HepG2 (cell line): Measurements from ENCODE around the gene KCTD19. TPM values are rescaled to one million over a fixed set of nuclear protein-coding genes. Genes with fewer than 3 reads are reported as not detected.

Source experiments
- ATAC-seq: fragments of 200-7000 bp; cut with Tn5 transposase; 3 replicates; pipeline ENCODE4 v1.9.1; 2020; ENCODE audit warnings: mild to moderate bottlenecking, moderate library complexity
- Bru-seq: library from RNA; stranded (reverse); fragments of 400-500 nt; gene quantifications from one replicate; lab custom pipeline; 2021; lab: Mats Ljungman, UMichigan
- BruChase-seq, 2 experiments: library from RNA; stranded (reverse); fragments of 400-500 nt; gene quantifications; one replicate each; lab custom pipeline; 2021; lab: Mats Ljungman, UMichigan
- BruUV-seq: library from RNA; stranded (reverse); fragments of 400-500 nt; replicated peaks from 2 replicates; lab custom pipeline; 2021; lab: Mats Ljungman, UMichigan
- CTCF ChIA-PET: fragments of 300-600 bp; formaldehyde crosslinking; extraction: SDS; loops from one replicate; lab custom pipeline; 2021; ENCODE audit warnings: low total read pairs, inconsistent platforms, low intra/inter-chr PET ratio; lab: Yijun Ruan, JAX
- POLR2A ChIA-PET: fragments of 350-600 bp; sonication (Branson Sonifier 250); formaldehyde crosslinking; loops from one replicate; lab custom pipeline; 2020; ENCODE audit warnings: antibody characterized with exemption, inconsistent platforms; lab: Yijun Ruan, JAX
- DNase-seq: peaks from one replicate; pipeline ENCODE4 v3.0.0-alpha.2; 2015; ENCODE audit warnings: low spot score
- FAIRE-seq: peaks from 3 replicates; lab custom pipeline; 2011; peaks lifted over from hg19 to GRCh38; lab: Jason Lieb, UNC
- H2AFZ ChIP-seq: one replicate; pipeline ENCODE4 v1.6.1; 2011; ENCODE audit warnings: low read length, inconsistent platforms
- H3K27ac ChIP-seq: fragments of 300-600 bp; 3 replicates; pipeline ENCODE4 v1.8.0; 2011; ENCODE audit warnings: mixed run types, mild to moderate bottlenecking, mixed read lengths, low read length, inconsistent platforms; ENCODE audit not compliant: insufficient read depth; ENCODE audit errors: extremely low read length
- H3K27me3 ChIP-seq, 2 experiments: fragments of 200-600 bp in 1 of 2; 2 replicates in 1 of 2; 3 replicates in 1 of 2; pipeline versions ENCODE4 v1.6.0 to v1.8.0; 2011; ENCODE audit warnings: low read length in 2 of 2, mild to moderate bottlenecking in 2 of 2, moderate library complexity in 2 of 2, inconsistent platforms in 1 of 2; ENCODE audit not compliant: insufficient read depth in 2 of 2, control insufficient read depth in 1 of 2
- H3K36me3 ChIP-seq, 2 experiments: fragments of 200-600 bp in 1 of 2; replicated peaks in 1 of 2; 2 replicates in 1 of 2; 3 replicates in 1 of 2; pipeline versions ENCODE4 v1.5.1 to v1.8.0; 2011; ENCODE audit warnings: low read length in 2 of 2, inconsistent platforms in 1 of 2; ENCODE audit not compliant: insufficient read depth in 2 of 2, control insufficient read depth in 1 of 2
- H3K4me1 ChIP-seq: 2 replicates; pipeline ENCODE4 v1.5.1; 2012; ENCODE audit warnings: low read length, inconsistent platforms; ENCODE audit not compliant: insufficient read depth
- H3K4me2 ChIP-seq: 2 replicates; pipeline ENCODE4 v1.6.0; 2011; ENCODE audit warnings: low read depth, low read length, inconsistent platforms
- H3K4me3 ChIP-seq, 3 experiments: fragments of 200-600 bp in 1 of 3; sonication (generic), shearing (Covaris generic) in 1 of 3; replicated peaks in 1 of 3; 2 replicates each; pipeline ENCODE4 v1.5.1; 2011 to 2016; ENCODE audit warnings: low read length in 3 of 3, inconsistent platforms in 2 of 3, low read depth in 2 of 3, mild to moderate bottlenecking in 2 of 3, control low read depth in 1 of 3, mixed read lengths in 1 of 3; ENCODE audit not compliant: insufficient read depth in 1 of 3
- H3K79me2 ChIP-seq: one replicate; pipeline ENCODE4 v1.6.1; 2011; ENCODE audit warnings: low read length, inconsistent platforms; ENCODE audit not compliant: insufficient read depth
- H3K9ac ChIP-seq: 2 replicates; pipeline ENCODE4 v1.6.0; 2011; ENCODE audit warnings: mild to moderate bottlenecking, low read depth, low read length, inconsistent platforms; ENCODE audit not compliant: insufficient read depth
- H3K9me3 ChIP-seq: 2 replicates; pipeline ENCODE4 v1.5.1; 2012; ENCODE audit warnings: mild to moderate bottlenecking, low read length
- H4K20me1 ChIP-seq: 2 replicates; pipeline ENCODE4 v1.6.0; 2011; ENCODE audit warnings: inconsistent platforms, mild to moderate bottlenecking, low read length, moderate library complexity; ENCODE audit not compliant: insufficient read depth
- BCL6 ChIP-seq: IDR thresholded peaks from 2 replicates; pipeline ENCODE4 v1.6.1; 2016; ENCODE audit warnings: missing genetic modification reagents, missing compliant biosample characterization
- CC2D1A ChIP-seq: sonication (generic); formaldehyde crosslinking; IDR thresholded peaks from 2 replicates; pipeline ENCODE4 v1.8.1; 2023; ENCODE audit warnings: mild to moderate bottlenecking, missing genetic modification reagents
- FOXO1 ChIP-seq: sonication (generic); formaldehyde crosslinking; IDR thresholded peaks from 2 replicates; pipeline ENCODE4 v1.4.0; 2020; ENCODE audit warnings: missing genetic modification reagents
- HOXD1 ChIP-seq: sonication (generic); formaldehyde crosslinking; IDR thresholded peaks from 2 replicates; pipeline ENCODE4 v1.5.0; 2020; ENCODE audit warnings: missing genetic modification reagents
- POLR2G ChIP-seq: fragments of 200-400 bp; formaldehyde crosslinking; IDR thresholded peaks from 2 replicates; pipeline ENCODE4 v1.6.1; 2018; ENCODE audit warnings: mild to moderate bottlenecking, low read depth, low read length, moderate library complexity
- PPARG ChIP-seq: conservative IDR thresholded peaks from 2 replicates; pipeline ENCODE4 v1.6.1; 2016; ENCODE audit warnings: missing biosample characterization, missing genetic modification reagents
- ZKSCAN5 ChIP-seq: sonication (generic); formaldehyde crosslinking; IDR thresholded peaks from 2 replicates; pipeline ENCODE4 v1.5.1; 2020; ENCODE audit warnings: mild to moderate bottlenecking, missing genetic modification reagents
- ZNF326 ChIP-seq: sonication (generic); formaldehyde crosslinking; IDR thresholded peaks from 2 replicates; pipeline ENCODE4 v1.4.0; 2020; ENCODE audit warnings: missing genetic modification reagents, borderline replicate concordance
- ZNF354B ChIP-seq: sonication (generic); formaldehyde crosslinking; IDR thresholded peaks from 2 replicates; pipeline ENCODE4 v1.8.0; 2022; ENCODE audit warnings: mild to moderate bottlenecking, missing genetic modification reagents
- WGBS: methylation state at CpG from one replicate; pipeline ENCODE4 v1.1.6; 2017; ENCODE audit warnings: low lambda C conversion rate; 5-methylcytosine and 5-hydroxymethylcytosine counted together
- in situ Hi-C: cut with HindIII; loops from 2 replicates; pipeline ENCODE4 v1.10.0; 2017; ENCODE audit warnings: low pct_unique_long_range_greater_than_20kb; ENCODE audit not compliant: extremely low pct_ligation_motif_present
- intact Hi-C: fragments of 100-400 bp; cut with micrococcal nuclease; formaldehyde crosslinking; loops from one replicate; pipeline ENCODE4 v1.10.0; 2022; ENCODE audit not compliant: unreplicated experiment
- long read RNA-seq, 2 experiments: library from RNA in 1 of 2; library from polyadenylated mRNA in 1 of 2; stranded (forward) in 1 of 2; unstranded in 1 of 2; transcript quantifications; one replicate each; pipeline ENCODE4 v2.0.0, GENCODE V29; 2019 to 2022
- polyA minus RNA-seq, 3 experiments: library from RNA; depleted of rRNA, polyadenylated mRNA; stranded (reverse); fragments of >200 nt; gene quantifications; 2 replicates each; pipeline ENCODE4 v1.2.3, GENCODE V29; 2011; ENCODE audit warnings: low replicate concordance in 1 of 3
- polyA plus RNA-seq, 8 experiments: library from polyadenylated mRNA; depleted of rRNA in 3 of 8; stranded (reverse) in 7 of 8; unstranded in 1 of 8; fragments of >200 nt; fragmentation: Illumina TruSeq in 4 of 8; extraction: Trizol in 4 of 8; gene quantifications; 2 replicates each; pipeline versions ENCODE4 v1.2.1 to v1.2.3, GENCODE V29; 2011 to 2016; ENCODE audit warnings: low read depth in 4 of 8, missing spikeins in 1 of 8, mixed read lengths in 1 of 8; ENCODE audit not compliant: insufficient read depth in 1 of 8
- total RNA-seq, 5 experiments: library from RNA; depleted of rRNA; stranded (reverse); fragments of >200 nt; fragmentation: Illumina TruSeq; extraction: Trizol; gene quantifications; 2 replicates each; pipeline ENCODE4 v1.2.3, GENCODE V29; 2016; ENCODE audit warnings: low read depth in 1 of 5
- TF ChIP-seq, protein P1 (sequence below): sonication (generic); formaldehyde crosslinking; IDR thresholded peaks from one replicate; pipeline ENCODE4 v1.5.1; 2020; ENCODE audit warnings: mild to moderate bottlenecking, missing genetic modification reagents; ENCODE audit errors: not compliant biosample characterization

The KCTD19 gene
- total RNA-seq (2016; rRNA removed; fragmentation: Illumina TruSeq; extraction: Trizol) (not detected in 2 replicates), polyA plus RNA-seq (2011; rRNA removed) (0.16 TPM in 1 of 2 replicates, not detected in the other), polyA minus RNA-seq (2011; rRNA and poly(A)+ RNA removed; ENCODE audit: low replicate concordance) (0.72 TPM in 1 of 2 replicates, not detected in the other), Bru-seq, nascent RNA (percentile 8 among the genes with signal in this experiment), BruChase-seq, experiment 1, labeled RNA remaining after a 6-hour chase (percentile 3 among the genes with signal in this experiment), BruChase-seq, experiment 2, labeled RNA remaining after a 2-hour chase (percentile 3 among the genes with signal in this experiment)
- total RNA-seq (2016; cell fraction: cytosol; rRNA removed; fragmentation: Illumina TruSeq; extraction: Trizol; ENCODE audit: low read depth): 0.10 TPM in 1 of 2 replicates, not detected in the other
- total RNA-seq (2016; cell fraction: insoluble cytoplasmic fraction; rRNA removed; fragmentation: Illumina TruSeq; extraction: Trizol): not detected in 2 replicates
- 0.21 TPM in 1 of 2 replicates, not detected in the other for total RNA-seq (2016; cell fraction: membrane; rRNA removed; fragmentation: Illumina TruSeq; extraction: Trizol)
- total RNA-seq (2016; cell fraction: nucleus; rRNA removed; fragmentation: Illumina TruSeq; extraction: Trizol): not detected in 2 replicates
- not detected in 2 replicates for polyA plus RNA-seq (2011; cell fraction: cytosol; rRNA removed)
- 0.13 and 0.21 TPM in 2 replicates for polyA plus RNA-seq (2011; cell fraction: nucleus; rRNA removed)
- polyA plus RNA-seq (2012): 0.04 and 0.20 TPM in 2 replicates
- not detected in 2 replicates for polyA plus RNA-seq (2016; cell fraction: cytosol; fragmentation: Illumina TruSeq; extraction: Trizol; ENCODE audit: low read depth)
- not detected in 2 replicates for polyA plus RNA-seq (2016; cell fraction: insoluble cytoplasmic fraction; fragmentation: Illumina TruSeq; extraction: Trizol; ENCODE audit: low read depth)
- polyA plus RNA-seq (2016; cell fraction: membrane; fragmentation: Illumina TruSeq; extraction: Trizol; ENCODE audit: low read depth): not detected in 2 replicates
- polyA plus RNA-seq (2016; cell fraction: nucleus; fragmentation: Illumina TruSeq; extraction: Trizol; ENCODE audit: insufficient read depth, low read depth): not detected in 2 replicates
- polyA minus RNA-seq (2011; cell fraction: cytosol; rRNA and poly(A)+ RNA removed): not detected in 2 replicates
- polyA minus RNA-seq (2011; cell fraction: nucleus; rRNA and poly(A)+ RNA removed): 0.12 and 0.13 TPM in 2 replicates
- long read RNA-seq, experiment 1: 0 reads
- long read RNA-seq, experiment 2: 0 reads

DNA sequence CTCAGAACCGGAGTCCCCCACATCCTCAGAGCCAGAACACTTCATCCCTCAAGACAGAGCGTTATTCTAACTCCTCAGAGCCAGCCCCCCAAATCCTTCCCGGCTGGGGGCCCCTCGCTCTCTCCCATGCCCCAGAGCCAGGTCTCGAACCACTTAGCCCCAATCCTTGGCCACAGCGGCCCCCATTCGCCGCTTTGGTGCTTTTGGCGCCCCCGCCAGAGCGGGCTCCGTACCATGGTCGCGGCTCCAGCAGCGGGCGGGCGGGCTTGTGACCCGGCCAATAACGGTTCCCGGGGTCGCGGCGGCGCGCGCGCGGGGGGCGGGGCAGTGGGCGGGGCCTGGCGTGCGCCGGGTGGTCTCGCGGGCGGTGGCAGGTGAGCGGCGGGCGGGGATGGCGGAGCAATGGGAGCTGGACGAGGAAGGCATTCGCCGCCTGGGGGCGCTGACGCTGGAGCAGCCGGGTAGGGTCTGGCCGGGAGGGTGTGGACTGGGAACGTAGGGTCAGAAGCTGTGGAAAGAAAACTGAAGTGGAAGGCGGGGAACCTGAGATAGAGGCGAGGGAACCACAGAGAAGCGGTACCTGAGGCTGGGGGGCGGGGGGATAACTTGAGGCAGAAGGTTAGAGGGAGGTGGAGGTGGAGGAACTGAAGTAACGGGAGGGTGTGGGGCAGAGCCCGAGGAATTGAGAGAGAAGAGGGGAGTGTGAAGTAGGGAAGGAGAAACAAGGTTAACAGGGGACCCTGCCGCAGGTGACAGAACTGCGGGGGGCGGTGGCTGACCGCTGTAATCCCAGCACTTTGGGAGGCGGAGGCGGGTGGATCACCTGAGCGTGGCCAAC is at the start of gene KCTD19, which contains the start of gene LRRC36:
TSS of gene KCTD19 (minus strand) at position 270 of the 838 bp plus-strand sequence. CDS start at position 236, 34 bp downstream.
TSS of gene LRRC36 (plus strand) at position 344 of the 838 bp plus-strand sequence. CDS start at position 392, 48 bp downstream.
- Histone ChIP-seq H3K79me2 (no peaks in the 10 kb centered on the region), H3K27me3 (peaks cover 0 to 3% of the 10 kb centered on the region in 2 experiments; a peak in 4 of 5 replicates), H3K9me3 (no peaks in the 10 kb centered on the region), H3K9ac (peak within 1 kb of the TSS; percentile 49), H3K4me1 (peaks cover 23% of the 10 kb centered on the region), H3K36me3 (no peaks in the 10 kb centered on the region), H3K4me2 (peak within 1 kb of the TSS; percentile 96), H4K20me1 (no peaks in the 10 kb centered on the region), H3K27ac (no peak within 1 kb of the TSS), H2AFZ (no peak within 1 kb of the TSS), H3K4me3 (peak within 1 kb of the TSS; percentile 53 to 73 (median 59))
- ATAC-seq (peak; percentile 99), DNase-seq (peak; percentile 70), FAIRE-seq (no peak)
- ChIA-PET POLR2A (interaction anchor here (0.6 to 1.2 kb wide), 3 partner anchors 24 to 154 kb away, joined by 3 to 4 read pairs (median 3); partner anchors contain the start of genes ATP6V0D1 and HSD11B2), CTCF (interaction anchor here (0.7 to 2.8 kb wide), 6 partner anchors 12 to 139 kb away, joined by 3 to 13 read pairs (median 4); partner anchors contain the start of gene TPPP3)
- intact Hi-C loops: loop anchor here (2.0 kb wide), 2 partner anchors 66 to 90 kb away; partner anchors contain the start of genes TPPP3 and ZDHHC1
- 7% methylated on average over 60 of the region's 61 CpGs for WGBS
- no TSS peak for BruUV-seq
- in situ Hi-C loops: no loop called here
- TF ChIP-seq CC2D1A (CRISPR knock-in tag) (no peak), ZKSCAN5 (CRISPR knock-in tag) (no peak), POLR2G (no peak), FOXO1 (CRISPR knock-in tag) (no peak), ZNF326 (no peak), HOXD1 (CRISPR knock-in tag) (no peak), BCL6 (CRISPR knock-in tag) (peak; percentile 5; the same call in 1 of the 2 replicates), PPARG (CRISPR knock-in tag) (no peak), ZNF354B (no peak)
- TF ChIP-seq, protein P1, sequence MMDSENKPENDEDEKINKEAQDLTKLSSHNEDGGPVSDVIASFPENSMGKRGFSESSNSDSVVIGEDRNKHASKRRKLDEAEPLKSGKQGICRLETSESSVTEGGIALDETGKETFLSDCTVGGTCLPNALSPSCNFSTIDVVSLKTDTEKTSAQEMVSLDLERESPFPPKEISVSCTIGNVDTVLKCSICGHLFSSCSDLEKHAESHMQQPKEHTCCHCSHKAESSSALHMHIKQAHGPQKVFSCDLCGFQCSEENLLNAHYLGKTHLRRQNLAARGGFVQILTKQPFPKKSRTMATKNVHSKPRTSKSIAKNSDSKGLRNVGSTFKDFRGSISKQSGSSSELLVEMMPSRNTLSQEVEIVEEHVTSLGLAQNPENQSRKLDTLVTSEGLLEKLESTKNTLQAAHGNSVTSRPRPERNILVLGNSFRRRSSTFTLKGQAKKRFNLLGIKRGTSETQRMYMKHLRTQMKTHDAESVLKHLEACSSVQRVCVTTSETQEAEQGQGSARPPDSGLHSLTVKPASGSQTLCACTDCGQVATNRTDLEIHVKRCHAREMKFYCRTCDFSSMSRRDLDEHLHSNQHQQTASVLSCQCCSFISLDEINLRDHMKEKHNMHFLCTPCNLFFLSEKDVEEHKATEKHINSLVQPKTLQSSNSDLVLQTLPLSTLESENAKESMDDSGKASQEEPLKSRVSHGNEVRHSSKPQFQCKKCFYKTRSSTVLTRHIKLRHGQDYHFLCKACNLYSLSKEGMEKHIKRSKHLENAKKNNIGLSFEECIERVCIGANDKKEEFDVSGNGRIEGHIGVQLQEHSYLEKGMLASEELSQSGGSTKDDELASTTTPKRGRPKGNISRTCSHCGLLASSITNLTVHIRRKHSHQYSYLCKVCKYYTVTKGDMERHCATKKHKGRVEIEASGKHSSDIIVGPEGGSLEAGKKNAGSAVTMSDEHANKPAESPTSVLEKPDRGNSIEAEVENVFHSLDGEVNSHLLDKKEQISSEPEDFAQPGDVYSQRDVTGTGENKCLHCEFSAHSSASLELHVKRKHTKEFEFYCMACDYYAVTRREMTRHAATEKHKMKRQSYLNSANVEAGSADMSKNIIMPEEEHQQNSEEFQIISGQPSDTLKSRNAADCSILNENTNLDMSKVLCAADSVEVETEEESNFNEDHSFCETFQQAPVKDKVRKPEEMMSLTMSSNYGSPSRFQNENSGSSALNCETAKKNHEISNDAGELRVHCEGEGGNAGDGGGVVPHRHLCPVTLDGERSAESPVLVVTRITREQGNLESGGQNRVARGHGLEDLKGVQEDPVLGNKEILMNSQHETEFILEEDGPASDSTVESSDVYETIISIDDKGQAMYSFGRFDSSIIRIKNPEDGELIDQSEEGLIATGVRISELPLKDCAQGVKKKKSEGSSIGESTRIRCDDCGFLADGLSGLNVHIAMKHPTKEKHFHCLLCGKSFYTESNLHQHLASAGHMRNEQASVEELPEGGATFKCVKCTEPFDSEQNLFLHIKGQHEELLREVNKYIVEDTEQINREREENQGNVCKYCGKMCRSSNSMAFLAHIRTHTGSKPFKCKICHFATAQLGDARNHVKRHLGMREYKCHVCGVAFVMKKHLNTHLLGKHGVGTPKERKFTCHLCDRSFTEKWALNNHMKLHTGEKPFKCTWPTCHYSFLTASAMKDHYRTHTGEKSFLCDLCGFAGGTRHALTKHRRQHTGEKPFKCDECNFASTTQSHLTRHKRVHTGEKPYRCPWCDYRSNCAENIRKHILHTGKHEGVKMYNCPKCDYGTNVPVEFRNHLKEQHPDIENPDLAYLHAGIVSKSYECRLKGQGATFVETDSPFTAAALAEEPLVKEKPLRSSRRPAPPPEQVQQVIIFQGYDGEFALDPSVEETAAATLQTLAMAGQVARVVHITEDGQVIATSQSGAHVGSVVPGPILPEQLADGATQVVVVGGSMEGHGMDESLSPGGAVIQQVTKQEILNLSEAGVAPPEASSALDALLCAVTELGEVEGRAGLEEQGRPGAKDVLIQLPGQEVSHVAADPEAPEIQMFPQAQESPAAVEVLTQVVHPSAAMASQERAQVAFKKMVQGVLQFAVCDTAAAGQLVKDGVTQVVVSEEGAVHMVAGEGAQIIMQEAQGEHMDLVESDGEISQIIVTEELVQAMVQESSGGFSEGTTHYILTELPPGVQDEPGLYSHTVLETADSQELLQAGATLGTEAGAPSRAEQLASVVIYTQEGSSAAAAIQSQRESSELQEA (CRISPR knock-in tag): no peak
